Endothelial cell of umbilical vein (primary cell): ENCODE data around the gene SLC1A6. TPM values are rescaled to one million over a fixed set of nuclear protein-coding genes. Genes with fewer than 3 reads are reported as not detected.

Source experiments
- BruUV-seq: library from RNA; stranded (reverse); fragments of 400-500 nt; replicated peaks from 2 replicates; lab custom pipeline; 2021; lab: Mats Ljungman, UMichigan
- CTCF ChIA-PET: fragments of 300-600, 350-600 bp; sonication (Branson Sonifier 250); formaldehyde crosslinking; loops from one replicate; lab custom pipeline; 2021; ENCODE audit warnings: antibody characterized with exemption, inconsistent platforms; lab: Charles Lee
- POLR2A ChIA-PET: fragments of 300-600, 350-600 bp; sonication (Branson Sonifier 250); formaldehyde crosslinking; loops from one replicate; lab custom pipeline; 2021; ENCODE audit warnings: antibody characterized with exemption, inconsistent platforms; lab: Charles Lee
- DNase-seq: peaks from one replicate; pipeline ENCODE4 v3.0.0-alpha.2; 2011; ENCODE audit warnings: low read depth, low spot score
- FAIRE-seq: peaks from 2 replicates; lab custom pipeline; 2011; peaks lifted over from hg19 to GRCh38; lab: Jason Lieb, UNC
- H2AFZ ChIP-seq: 2 replicates; pipeline ENCODE4 v1.6.0; 2012; ENCODE audit warnings: low read depth, low read length, control low read depth, inconsistent platforms
- H3K27ac ChIP-seq: 2 replicates; pipeline ENCODE4 v1.5.1; 2011; ENCODE audit warnings: low read depth, mild to moderate bottlenecking, control low read depth, low read length, moderate library complexity; ENCODE audit not compliant: insufficient read depth
- H3K27me3 ChIP-seq, 2 experiments: 2 replicates each; pipeline versions ENCODE4 v1.6.0 to v1.6.1; 2011; ENCODE audit warnings: low read length in 2 of 2, mixed read lengths in 1 of 2; ENCODE audit not compliant: control insufficient read depth in 2 of 2, insufficient read depth in 2 of 2
- H3K36me3 ChIP-seq, 2 experiments: 2 replicates in 1 of 2; 3 replicates in 1 of 2; pipeline ENCODE4 v1.5.1; 2011; ENCODE audit warnings: low read length in 2 of 2, mild to moderate bottlenecking in 1 of 2, moderate library complexity in 1 of 2; ENCODE audit not compliant: control insufficient read depth in 2 of 2, insufficient read depth in 2 of 2; ENCODE audit errors: extremely low read depth in 1 of 2
- H3K4me1 ChIP-seq: 3 replicates; pipeline ENCODE4 v1.5.1; 2011; ENCODE audit warnings: mild to moderate bottlenecking, low read length; ENCODE audit not compliant: control insufficient read depth, insufficient read depth; ENCODE audit errors: extremely low read depth
- H3K4me2 ChIP-seq: 2 replicates; pipeline ENCODE4 v1.6.1; 2011; ENCODE audit warnings: low read length, control low read depth, mixed read lengths; ENCODE audit not compliant: insufficient read depth
- H3K4me3 ChIP-seq, 3 experiments: fragments of 200-600 bp in 1 of 3; sonication (generic), shearing (Covaris generic) in 1 of 3; replicated peaks in 1 of 3; 2 replicates each; pipeline ENCODE4 v1.5.1; 2011 to 2016; ENCODE audit warnings: control low read depth in 3 of 3, low read length in 3 of 3, mild to moderate bottlenecking in 2 of 3, inconsistent platforms in 1 of 3, low read depth in 1 of 3, moderate library complexity in 1 of 3; ENCODE audit not compliant: insufficient read depth in 1 of 3
- H3K79me2 ChIP-seq: 2 replicates; pipeline ENCODE4 v1.6.0; 2012; ENCODE audit warnings: low read length, inconsistent platforms; ENCODE audit not compliant: control insufficient read depth, insufficient read depth
- H3K9ac ChIP-seq: replicated peaks from 2 replicates; pipeline ENCODE3; 2011; ENCODE audit warnings: low read length, control low read depth; ENCODE audit not compliant: insufficient read depth; ENCODE audit errors: extremely low read depth
- H3K9me1 ChIP-seq: replicated peaks from 3 replicates; pipeline ENCODE4 v1.6.0; 2011; ENCODE audit warnings: mild to moderate bottlenecking, low read length; ENCODE audit not compliant: control insufficient read depth, insufficient read depth; ENCODE audit errors: extremely low read depth
- H3K9me3 ChIP-seq: replicated peaks from 2 replicates; pipeline ENCODE4 v1.5.1; 2012; ENCODE audit warnings: low read length, inconsistent platforms; ENCODE audit not compliant: control insufficient read depth, insufficient read depth
- H4K20me1 ChIP-seq: replicated peaks from 2 replicates; pipeline ENCODE3; 2011; ENCODE audit warnings: mild to moderate bottlenecking, low read length; ENCODE audit not compliant: control insufficient read depth, insufficient read depth; ENCODE audit errors: extremely low read depth
- CTCF ChIP-seq, 2 donors: IDR thresholded peaks; 1 replicate in 1 of 2; 2 replicates in 1 of 2; pipeline ENCODE4 v1.5.1; 2011; ENCODE audit warnings: low read length in 2 of 2, mild to moderate bottlenecking in 2 of 2, moderate library complexity in 2 of 2, control low read depth in 1 of 2, inconsistent platforms in 1 of 2, low read depth in 1 of 2; ENCODE audit not compliant: insufficient read depth in 1 of 2; ENCODE audit errors: extremely low read depth in 1 of 2
- EZH2 ChIP-seq: IDR thresholded peaks from 2 replicates; pipeline ENCODE4 v1.6.1; 2012; ENCODE audit warnings: borderline replicate concordance, low read depth, mild to moderate bottlenecking, moderate library complexity, low read length, inconsistent platforms; ENCODE audit not compliant: severe bottlenecking
- FOS ChIP-seq: IDR thresholded peaks from 2 replicates; pipeline ENCODE4 v1.6.1; 2011; ENCODE audit warnings: mild to moderate bottlenecking, low read length, moderate library complexity, borderline replicate concordance; ENCODE audit not compliant: insufficient read depth
- GATA2 ChIP-seq: IDR thresholded peaks from 2 replicates; pipeline ENCODE4 v1.7.0; 2011; ENCODE audit warnings: low read depth, mild to moderate bottlenecking, moderate library complexity, mixed read lengths, low read length; ENCODE audit not compliant: insufficient read length, insufficient read depth
- JUN ChIP-seq: IDR thresholded peaks from 2 replicates; pipeline ENCODE4 v1.6.1; 2011; ENCODE audit warnings: borderline replicate concordance, low read depth; ENCODE audit not compliant: insufficient read length, insufficient read depth
- MYC ChIP-seq: IDR thresholded peaks from one replicate; pipeline ENCODE4 v1.6.1; 2011; ENCODE audit warnings: mild to moderate bottlenecking, low read depth, low read length
- POLR2A ChIP-seq: IDR thresholded peaks from 2 replicates; pipeline ENCODE4 v1.6.1; 2012; ENCODE audit warnings: low read depth, mild to moderate bottlenecking, control low read depth, low read length
- POLR2AphosphoS5 ChIP-seq: IDR thresholded peaks from 2 replicates; pipeline ENCODE4 v1.6.1; 2012; ENCODE audit warnings: low read depth, mild to moderate bottlenecking, control low read depth, low read length, moderate library complexity; ENCODE audit not compliant: insufficient read depth
- dilution Hi-C: fragments of 300-500 bp; cut with MboI; formaldehyde crosslinking; loops from one replicate; pipeline ENCODE4 v1.15.0; 2019; ENCODE audit warnings: low sequenced_read_pairs; ENCODE audit not compliant: extremely low pct_ligation_motif_present
- intact Hi-C: fragments of 100-400 bp; cut with micrococcal nuclease; formaldehyde crosslinking; loops from one replicate; pipeline ENCODE4 v1.10.0; 2022
- polyA plus RNA-seq, 4 experiments: library from polyadenylated mRNA; depleted of rRNA in 3 of 4; stranded (reverse) in 3 of 4; unstranded in 1 of 4; fragments of >200 nt; gene quantifications; 2 replicates each; pipeline versions ENCODE4 v1.2.1 to v1.2.3, GENCODE V29; 2011 to 2012; ENCODE audit warnings: missing spikeins in 1 of 4
- total RNA-seq: library from RNA; stranded (reverse); gene quantifications from 2 replicates; pipeline ENCODE4 v1.2.3, GENCODE V29; 2021
- TF ChIP-seq, protein P1 (sequence below): IDR thresholded peaks from 2 replicates; pipeline ENCODE4 v1.6.1; 2011; ENCODE audit not compliant: insufficient read depth, insufficient read length

The SLC1A6 gene
- total and polyA plus RNA-seq, 2 donors (not counting 3 experiments of a cell fraction or from before 2014, with no cell fraction given) = not detected

GRCh38 chr19:14933506-14933905, 46.2 kb downstream of the SLC1A6 start:
- Histone ChIP-seq H3K27ac (no peak overlapping the region), H3K4me3 (no peak overlapping the region), H3K9ac (no peak overlapping the region), H3K9me3 (no peaks in the 10 kb centered on the region), H2AFZ (no peak overlapping the region), H3K4me2 (no peak overlapping the region), H3K9me1 (no peaks in the 10 kb centered on the region), H3K4me1 (no peaks in the 10 kb centered on the region), H4K20me1 (no peaks in the 10 kb centered on the region), H3K79me2 (no peaks in the 10 kb centered on the region), H3K27me3 (no peaks in the 10 kb centered on the region), H3K36me3 (no peaks in the 10 kb centered on the region)
- no peak for TF ChIP-seq JUN
- no peak for TF ChIP-seq GATA2
- no peak for TF ChIP-seq MYC
- TF ChIP-seq FOS = no peak
- TF ChIP-seq, protein P1, sequence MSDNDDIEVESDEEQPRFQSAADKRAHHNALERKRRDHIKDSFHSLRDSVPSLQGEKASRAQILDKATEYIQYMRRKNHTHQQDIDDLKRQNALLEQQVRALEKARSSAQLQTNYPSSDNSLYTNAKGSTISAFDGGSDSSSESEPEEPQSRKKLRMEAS = no peak
- TF ChIP-seq POLR2AphosphoS5 = no peak
- intact Hi-C loops = no loop called here
- DNase-seq (no peak), FAIRE-seq (no peak)
- BruUV-seq = no TSS peak
- ChIA-PET POLR2A (no interaction called here), CTCF (no interaction called here)
- dilution Hi-C loops = no loop called here

- H2AFZ ChIP-seq = no peak overlapping the region
- H3K4me1 ChIP-seq = no peaks in the 10 kb centered on the region
- BruUV-seq = no TSS peak
- H3K4me2 ChIP-seq = no peak overlapping the region
- CTCF ChIA-PET = no interaction called here
- POLR2A ChIA-PET = no interaction called here
- no peak overlapping the region for H3K27ac ChIP-seq
- H3K36me3 ChIP-seq = no peaks in the 10 kb centered on the region
- TF ChIP-seq POLR2A (no peak), POLR2AphosphoS5 (no peak), CTCF (IDR thresholded peaks at IDR 0.05; ENCODE audit: extremely low read depth in 1 of 2, insufficient read depth in 1 of 2, low read depth in 1 of 2, low read length in 2 of 2) (no peak), EZH2 (no peak)
- intact Hi-C loops = no loop called here
- no peak overlapping the region for H3K9ac ChIP-seq
- no peaks in the 10 kb centered on the region for H3K27me3 ChIP-seq
- H3K9me1 ChIP-seq = no peaks in the 10 kb centered on the region
- no peaks in the 10 kb centered on the region for H4K20me1 ChIP-seq
- H3K9me3 ChIP-seq = no peaks in the 10 kb centered on the region
- dilution Hi-C loops = no loop called here
- H3K79me2 ChIP-seq = no peaks in the 10 kb centered on the region
- no peak for FAIRE-seq
- H3K4me3 ChIP-seq = no peak overlapping the region
- no peak for DNase-seq
These were observed 62.8 kb downstream of the SLC1A6 start for GRCh38 chr19:14916848-14917247.
